ENCODE results near the gene PARVG. TPM values are rescaled to one million over a fixed set of nuclear protein-coding genes. Genes with fewer than 3 reads are reported as not detected.

PARVG gene
- polyA plus RNA-seq, 1 experiment, result 0.01 TPM

GRCh38 chr22:44185237-44186120 is 4.8 kb downstream of the PARVG start:
- TF ChIP-seq CTCF (IDR thresholded peaks at IDR 0.05; ENCODE audit: low read depth, low read length), result no peak
- no peak overlapping the region for H3K27ac ChIP-seq (ENCODE audit: low read depth, low read length)
- DNase-seq (ENCODE audit: low read depth, low spot score), result no peak
- H3K27me3 ChIP-seq (ENCODE audit: control insufficient read depth, insufficient read depth, low read length), result peaks cover 20% of the 10 kb centered on the region
- no peaks in the 10 kb centered on the region for H3K9me3 ChIP-seq (ENCODE audit: control insufficient read depth, insufficient read depth, low read length)
- H3K4me3 ChIP-seq (ENCODE audit: low read depth, low read length), result no peak overlapping the region
- ChIA-PET POLR2A (no interaction called here), CTCF (no interaction called here)

GRCh38 chr22:44186121-44186510 is 5.4 kb downstream of the PARVG start:
- Histone ChIP-seq H3K4me3 (ENCODE audit: low read depth, low read length) (no peak overlapping the region), H3K27ac (ENCODE audit: low read depth, low read length) (no peak overlapping the region), H3K9me3 (ENCODE audit: control insufficient read depth, insufficient read depth, low read length) (no peaks in the 10 kb centered on the region), H3K27me3 (ENCODE audit: control insufficient read depth, insufficient read depth, low read length) (peaks cover 20% of the 10 kb centered on the region)
- ChIA-PET CTCF (no interaction called here), POLR2A (no interaction called here)
- no peak for DNase-seq (ENCODE audit: low read depth, low spot score)
- no peak for TF ChIP-seq CTCF (IDR thresholded peaks at IDR 0.05; ENCODE audit: low read depth, low read length)

- POLR2A ChIA-PET, result no interaction called here
- CTCF ChIA-PET, result no interaction called here
- Histone ChIP-seq H3K9me3 (ENCODE audit: control insufficient read depth, insufficient read depth, low read length) (no peaks in the 10 kb centered on the region), H3K27ac (ENCODE audit: low read depth, low read length) (no peak overlapping the region), H3K4me3 (ENCODE audit: low read depth, low read length) (no peak overlapping the region), H3K27me3 (ENCODE audit: control insufficient read depth, insufficient read depth, low read length) (peaks cover 20% of the 10 kb centered on the region)
- DNase-seq (ENCODE audit: low read depth, low spot score), result no peak
- no peak for TF ChIP-seq CTCF (IDR thresholded peaks at IDR 0.05; ENCODE audit: low read depth, low read length)
These were observed 6.0 kb downstream of the PARVG start for GRCh38 chr22:44186737-44187136.

GRCh38 chr22:44187652-44188230 is 7.0 kb downstream of the PARVG start:
- DNase-seq (ENCODE audit: low read depth, low spot score), result no peak
- no peak overlapping the region for H3K4me3 ChIP-seq (ENCODE audit: low read depth, low read length)
- H3K9me3 ChIP-seq (ENCODE audit: control insufficient read depth, insufficient read depth, low read length), result peaks cover 6% of the 10 kb centered on the region; the same call in 1 of the 2 replicates
- POLR2A ChIA-PET, result no interaction called here
- CTCF ChIA-PET, result no interaction called here
- TF ChIP-seq CTCF (IDR thresholded peaks at IDR 0.05; ENCODE audit: low read depth, low read length), result no peak
- H3K27ac ChIP-seq (ENCODE audit: low read depth, low read length), result no peak overlapping the region
- H3K27me3 ChIP-seq (ENCODE audit: control insufficient read depth, insufficient read depth, low read length), result peaks cover 20% of the 10 kb centered on the region

- CTCF ChIA-PET, result no interaction called here
- no peak for DNase-seq (ENCODE audit: low read depth, low spot score)
- no peak overlapping the region for H3K4me3 ChIP-seq (ENCODE audit: low read depth, low read length)
- peaks cover 7% of the 10 kb centered on the region; the same call in 1 of the 2 replicates for H3K9me3 ChIP-seq (ENCODE audit: control insufficient read depth, insufficient read depth, low read length)
- no peak for TF ChIP-seq CTCF (IDR thresholded peaks at IDR 0.05; ENCODE audit: low read depth, low read length)
- H3K27ac ChIP-seq (ENCODE audit: low read depth, low read length), result no peak overlapping the region
- peaks cover 20% of the 10 kb centered on the region for H3K27me3 ChIP-seq (ENCODE audit: control insufficient read depth, insufficient read depth, low read length)
- POLR2A ChIA-PET, result no interaction called here
These were observed 7.6 kb downstream of the PARVG start for GRCh38 chr22:44188316-44188715.
